K562 (cell line): Measurements from ENCODE around the gene SLC7A8.

Source experiments
- CEBPZ ChIP-seq: fragments of 150-350 bp; IDR thresholded peaks from 2 replicates; pipeline ENCODE4 v1.6.1; 2014; ENCODE audit warnings: low read depth, mild to moderate bottlenecking, low read length, borderline replicate concordance
- GABPA ChIP-seq: fragments of 200-800 bp; sonication (Bioruptor generic); conservative IDR thresholded peaks from 2 replicates; pipeline ENCODE4 v1.6.1; 2016; ENCODE audit warnings: low read depth, missing genetic modification characterization, missing compliant biosample characterization
- JUN ChIP-seq, 2 experiments: sonication (generic) in 1 of 2; formaldehyde crosslinking in 1 of 2; IDR thresholded peaks; 2 replicates each; pipeline versions ENCODE4 v1.6.1 to v1.8.0; 2012 to 2022; ENCODE audit warnings: borderline replicate concordance in 2 of 2, mild to moderate bottlenecking in 2 of 2, improper control_type of control experiment in 1 of 2, low read depth in 1 of 2, low read length in 1 of 2, missing genetic modification reagents in 1 of 2
- NR0B1 ChIP-seq: fragments of 450-650 bp; IDR thresholded peaks from one replicate; pipeline ENCODE4 v1.6.1; 2018; ENCODE audit warnings: mild to moderate bottlenecking, moderate library complexity; ENCODE audit not compliant: partially characterized antibody
- SP1 ChIP-seq: sonication (generic); formaldehyde crosslinking; IDR thresholded peaks from 2 replicates; pipeline ENCODE4 v1.8.1; 2022; ENCODE audit warnings: mild to moderate bottlenecking, missing genetic modification reagents
- TAF1 ChIP-seq: IDR thresholded peaks from 2 replicates; pipeline ENCODE4 v1.6.1; 2011; ENCODE audit warnings: mild to moderate bottlenecking, low read length, moderate library complexity; ENCODE audit not compliant: insufficient read depth, control insufficient read depth, severe bottlenecking; ENCODE audit errors: extremely low read depth
- TGIF2 ChIP-seq: sonication (generic); formaldehyde crosslinking; IDR thresholded peaks from 2 replicates; pipeline ENCODE4 v1.8.1; 2022; ENCODE audit warnings: mild to moderate bottlenecking, missing genetic modification reagents, moderate library complexity
- THAP7 ChIP-seq: fragments of 250-450 bp; sonication (Bioruptor Pico); IDR thresholded peaks from 2 replicates; pipeline ENCODE4 v1.5.0; 2021
- TSC22D4 ChIP-seq: fragments of 450-650 bp; IDR thresholded peaks from 2 replicates; pipeline ENCODE4 v1.6.1; 2016; ENCODE audit warnings: missing genetic modification characterization, missing biosample characterization, control low read depth
- ZNF274 ChIP-seq: IDR thresholded peaks from 2 replicates; pipeline ENCODE4 v1.6.1; 2011; ENCODE audit warnings: low read depth, mild to moderate bottlenecking, low read length, moderate library complexity, borderline replicate concordance

- TF ChIP-seq GABPA (tag) = no peak
- no peak for TF ChIP-seq CEBPZ
- no peak for TF ChIP-seq TAF1
- no peak for TF ChIP-seq THAP7 (CRISPR knock-in tag)
- no peak for TF ChIP-seq TSC22D4 (tag)
- TF ChIP-seq NR0B1 = no peak
- TF ChIP-seq ZNF274 = no peak
- no peak for TF ChIP-seq TGIF2 (CRISPR knock-in tag)
- no peak for TF ChIP-seq JUN (IDR thresholded peaks at IDR 0.05; ENCODE audit: borderline replicate concordance, low read depth, low read length)
- TF ChIP-seq JUN (CRISPR knock-in tag; IDR thresholded peaks at IDR 0.05; ENCODE audit: borderline replicate concordance) = no peak
- no peak for TF ChIP-seq SP1 (CRISPR knock-in tag)
Measured at GRCh38 chr14:23171222-23171975, 12.1 kb downstream of the SLC7A8 start.
